ENCODE data around the gene TMEM255B.
A peak's percentile ranks its signal among the peaks of the same experiment; 100 is the strongest.
"Not testable (repeated sequence)": the region's sequence is repeated elsewhere in the genome, so short reads cannot be mapped to it uniquely, and the experiment has no call there.

TMEM255B gene

DNA sequence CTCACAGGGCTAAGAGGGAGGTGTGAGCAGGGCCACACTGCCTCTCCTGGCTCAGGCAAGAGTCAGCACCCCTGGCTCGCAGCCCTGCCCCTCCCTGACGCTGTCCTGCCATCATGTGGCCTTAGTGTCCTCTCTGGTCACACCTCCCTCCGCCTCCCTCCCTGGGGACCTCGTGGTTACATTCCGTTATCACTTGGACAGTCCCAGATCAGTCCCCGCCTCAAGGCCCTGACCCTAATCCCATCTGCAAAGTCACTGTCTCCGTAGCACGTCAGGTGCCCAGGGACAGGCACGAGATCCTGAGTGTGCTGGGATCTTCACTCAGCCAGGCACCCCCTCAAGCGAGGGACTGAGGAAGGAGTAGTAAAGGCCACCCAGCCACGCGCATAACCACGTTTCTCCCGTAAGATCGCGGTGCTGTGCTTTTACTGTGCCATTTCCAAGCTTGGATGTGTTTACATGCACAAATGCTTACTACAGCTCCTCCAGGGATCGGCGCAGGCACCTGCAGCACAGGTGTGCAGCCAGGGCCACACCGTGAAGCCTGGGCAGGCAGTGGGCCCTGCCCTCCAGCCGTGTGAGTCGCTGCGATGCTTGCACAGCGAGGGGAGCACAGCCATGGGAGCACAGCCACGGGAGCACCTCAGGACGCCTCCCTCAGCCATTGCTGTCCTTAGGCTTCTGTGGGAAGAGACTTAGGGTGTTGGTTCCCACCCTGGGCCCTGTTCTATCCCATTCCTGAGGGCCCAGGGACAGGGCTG lies 10.7 kb upstream of the TMEM255B start:
- H3K27ac ChIP-seq = no peak overlapping the region
- no peak for DNase-seq (ENCODE audit: low read depth, low spot score)

GRCh38 chr13:113748862-113749451 lies 10.1 kb upstream of the TMEM255B start:
- no peak overlapping the region for H3K27ac ChIP-seq
- DNase-seq (ENCODE audit: low read depth, low spot score) = no peak

DNA sequence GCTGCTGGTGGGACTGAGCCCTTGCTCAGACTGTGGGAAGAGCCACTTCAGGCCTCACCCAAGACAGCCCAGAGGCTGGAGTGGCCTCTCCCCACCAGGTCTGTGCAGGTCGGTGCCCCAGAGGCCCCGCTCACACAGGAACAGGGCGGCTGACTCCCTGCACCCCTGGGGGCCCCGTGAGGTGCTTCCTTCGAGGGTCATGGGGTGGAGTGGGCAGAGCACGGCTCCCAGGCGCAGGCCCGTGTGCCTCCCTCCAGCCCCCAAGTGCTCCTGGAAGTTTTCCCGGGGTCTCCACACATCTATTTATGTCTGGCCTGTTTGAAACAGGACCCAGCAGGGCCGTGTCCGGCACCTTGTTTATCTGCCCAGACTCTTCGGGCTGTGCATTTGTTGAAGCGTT lies 9.5 kb upstream of the TMEM255B start:
- H3K27ac ChIP-seq = no peak overlapping the region
- DNase-seq (ENCODE audit: low read depth, low spot score) = no peak

GRCh38 chr13:113749967-113750366 lies 9.1 kb upstream of the TMEM255B start:
- no peak overlapping the region for H3K27ac ChIP-seq
- DNase-seq (ENCODE audit: low read depth, low spot score) = no peak

GRCh38 chr13:113750554-113751399 lies 8.2 kb upstream of the TMEM255B start:
- no peak overlapping the region for H3K27ac ChIP-seq
- DNase-seq (ENCODE audit: low read depth, low spot score) = no peak

GRCh38 chr13:113751491-113751890 lies 7.5 kb upstream of the TMEM255B start:
- DNase-seq (ENCODE audit: low read depth, low spot score) = no peak
- no peak overlapping the region for H3K27ac ChIP-seq

DNA sequence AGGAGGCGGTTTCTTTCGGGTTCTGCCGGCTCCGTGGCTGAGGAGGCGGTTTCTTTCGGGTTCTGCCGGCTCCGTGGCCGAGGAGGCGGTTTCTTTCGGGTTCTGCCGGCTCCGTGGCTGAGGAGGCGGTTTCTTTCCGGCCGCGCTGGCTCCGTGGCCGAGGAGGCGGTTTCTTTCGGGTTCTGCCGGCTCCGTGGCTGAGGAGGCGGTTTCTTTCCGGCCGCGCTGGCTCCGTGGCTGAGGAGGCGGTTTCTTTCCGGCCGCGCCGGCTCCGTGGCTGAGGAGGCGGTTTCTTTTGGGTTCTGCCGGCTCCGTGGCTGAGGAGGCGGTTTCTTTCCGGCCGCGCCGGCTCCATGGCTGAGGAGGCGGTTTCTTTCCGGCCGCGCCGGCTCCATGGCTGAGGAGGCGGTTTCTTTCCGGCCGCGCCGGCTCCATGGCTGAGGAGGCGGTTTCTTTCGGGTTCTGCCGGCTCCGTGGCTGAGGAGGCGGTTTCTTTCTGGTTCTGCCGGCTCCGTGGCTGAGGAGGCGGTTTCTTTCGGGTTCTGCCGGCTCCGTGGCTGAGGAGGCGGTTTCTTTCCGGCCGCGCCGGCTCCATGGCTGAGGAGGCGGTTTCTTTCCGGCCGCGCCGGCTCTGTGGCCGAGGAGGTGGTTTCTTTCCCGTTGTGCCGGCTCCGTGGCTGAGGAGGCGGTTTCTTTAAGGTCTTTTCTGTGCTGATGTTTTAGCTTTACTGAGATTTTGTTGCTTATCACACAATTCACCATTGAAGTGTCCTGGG lies 6.6 kb upstream of the TMEM255B start:
- not testable (repeated sequence) for DNase-seq (ENCODE audit: low read depth, low spot score); H3K27ac ChIP-seq

DNA sequence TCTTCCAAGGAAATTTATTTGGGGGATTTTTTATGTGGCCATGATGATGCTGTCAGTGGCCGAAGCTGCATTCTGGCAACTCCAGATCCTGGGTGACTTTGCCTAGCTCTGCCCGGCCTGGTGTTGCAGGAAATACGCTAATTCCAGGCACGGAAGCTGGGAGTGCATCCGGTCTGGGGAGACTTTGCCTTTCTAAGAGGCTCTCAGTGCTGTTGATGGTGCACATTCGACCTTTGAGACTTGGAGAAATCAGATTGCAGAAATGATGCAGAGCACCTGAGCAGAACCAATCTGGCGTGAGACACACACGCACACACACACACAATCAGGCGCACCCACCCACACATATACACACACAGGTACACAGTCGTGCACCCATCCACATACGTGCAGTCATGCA lies 5.9 kb upstream of the TMEM255B start:
- DNase-seq (ENCODE audit: low read depth, low spot score) = no peak
- H3K27ac ChIP-seq = no peak overlapping the region

GRCh38 chr13:113754242-113754641 lies 4.8 kb upstream of the TMEM255B start:
- no peak for DNase-seq (ENCODE audit: low read depth, low spot score)
- H3K27ac ChIP-seq = no peak overlapping the region

DNA sequence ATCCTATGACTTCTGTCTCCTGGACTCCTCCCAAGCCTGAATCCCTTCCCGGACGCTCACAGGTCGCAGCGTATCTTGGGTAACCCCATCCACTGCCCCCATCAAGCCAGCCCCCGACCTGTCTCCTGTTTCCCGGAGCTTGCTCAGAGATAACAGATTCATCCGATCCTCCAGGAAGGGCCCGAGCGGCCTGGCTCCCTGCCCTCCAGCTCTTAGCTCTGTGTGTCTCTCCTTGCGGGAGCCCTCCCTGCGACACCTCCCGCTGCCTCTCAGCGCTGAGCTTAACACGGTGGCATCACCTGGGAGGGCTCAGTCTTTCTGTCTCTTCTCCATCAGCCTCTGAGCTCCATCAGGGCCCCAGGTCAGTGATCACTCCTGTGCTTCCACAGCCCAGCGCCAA lies 4.3 kb upstream of the TMEM255B start:
- DNase-seq (ENCODE audit: low read depth, low spot score) = no peak
- H3K27ac ChIP-seq = no peak overlapping the region

- H3K27ac ChIP-seq = no peak overlapping the region
- no peak for DNase-seq (ENCODE audit: low read depth, low spot score)
Measured at GRCh38 chr13:113756441-113757097, 2.5 kb upstream of the TMEM255B start.

DNA sequence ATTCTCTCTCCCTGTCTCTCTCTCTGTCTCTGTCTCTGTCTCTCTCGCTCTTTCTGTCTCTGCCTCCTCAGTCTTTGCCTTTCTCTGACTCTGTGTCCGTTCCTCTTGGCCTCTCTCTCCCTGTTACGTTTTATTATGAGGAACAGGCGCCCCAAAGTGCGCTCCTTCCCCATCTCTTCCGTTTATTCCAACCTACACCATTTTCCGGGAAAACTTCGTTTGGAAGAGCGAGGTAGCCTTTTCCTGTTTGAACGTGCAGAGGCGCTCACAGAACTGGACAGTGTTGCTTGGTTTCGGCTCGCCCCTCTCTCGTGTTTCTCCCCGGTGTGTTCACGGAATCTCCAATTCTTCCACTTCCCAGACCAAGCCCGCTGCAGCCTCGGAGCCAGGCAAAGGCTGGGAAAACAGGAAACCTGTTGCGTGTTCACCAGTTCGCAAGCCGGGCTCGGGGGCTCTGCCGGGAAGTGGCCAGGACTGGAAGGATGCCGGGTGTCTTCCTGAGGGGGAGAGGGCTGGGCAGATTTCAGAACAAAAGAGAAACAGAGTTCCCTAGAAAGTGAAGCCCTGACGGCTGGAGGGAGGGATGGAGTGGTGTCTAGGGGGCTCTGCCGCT lies 605 bp downstream of the TMEM255B start:
- DNase-seq (ENCODE audit: low read depth, low spot score) = no peak
- H3K27ac ChIP-seq = peak overlapping the region; percentile 23

DNA sequence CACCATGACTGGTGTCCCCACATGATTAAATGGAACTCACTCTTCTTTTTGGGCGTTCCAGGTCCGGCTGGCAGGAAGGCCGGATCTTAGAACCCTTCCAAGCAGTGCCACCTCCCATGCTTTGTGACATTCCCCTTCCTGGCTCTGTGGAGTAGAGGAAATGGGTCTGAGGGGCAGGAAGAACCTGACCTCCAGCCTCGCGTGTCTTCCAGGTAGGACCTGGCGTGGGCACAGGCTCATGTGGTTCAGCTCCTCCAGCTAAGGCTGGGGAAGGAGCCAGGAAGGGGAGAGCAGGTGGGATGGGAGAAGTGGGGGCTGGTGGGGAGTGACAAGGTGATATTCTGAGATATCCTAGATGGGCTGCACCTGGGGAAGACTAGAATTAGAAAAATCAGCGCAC lies 2.1 kb downstream of the TMEM255B start:
- H3K27ac ChIP-seq = no peak overlapping the region
- DNase-seq (ENCODE audit: low read depth, low spot score) = no peak

- DNase-seq (ENCODE audit: low read depth, low spot score) = no peak
- H3K27ac ChIP-seq = no peak overlapping the region
Measured at GRCh38 chr13:113762075-113762474, 3.0 kb downstream of the TMEM255B start.

DNA sequence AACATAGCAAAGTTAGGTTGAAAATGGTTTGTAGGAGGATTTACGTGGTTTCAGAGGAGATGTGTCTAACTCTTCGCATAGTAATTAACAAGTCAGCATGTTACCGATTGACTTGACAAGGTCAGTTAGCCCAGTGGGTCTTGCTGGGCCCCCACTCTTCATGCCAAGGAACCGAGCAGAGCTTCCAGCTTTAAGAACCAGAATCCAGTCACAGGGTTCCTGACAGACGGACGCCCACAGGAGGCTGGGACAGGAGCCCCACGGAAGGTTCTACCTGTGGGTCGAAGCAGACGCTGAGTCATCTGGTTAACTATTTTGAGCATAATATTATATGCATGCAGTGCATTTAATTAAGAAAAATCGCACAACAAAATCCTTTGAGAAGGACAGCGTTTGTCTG lies 3.5 kb downstream of the TMEM255B start:
- no peak for DNase-seq (ENCODE audit: low read depth, low spot score)

GRCh38 chr13:113763254-113763653 lies 4.2 kb downstream of the TMEM255B start:
- no peak overlapping the region for H3K27ac ChIP-seq
- no peak for DNase-seq (ENCODE audit: low read depth, low spot score)

More for the DNA sequence above, 3.5 kb downstream of the TMEM255B start:
- H3K27ac ChIP-seq = no peak overlapping the region

DNA sequence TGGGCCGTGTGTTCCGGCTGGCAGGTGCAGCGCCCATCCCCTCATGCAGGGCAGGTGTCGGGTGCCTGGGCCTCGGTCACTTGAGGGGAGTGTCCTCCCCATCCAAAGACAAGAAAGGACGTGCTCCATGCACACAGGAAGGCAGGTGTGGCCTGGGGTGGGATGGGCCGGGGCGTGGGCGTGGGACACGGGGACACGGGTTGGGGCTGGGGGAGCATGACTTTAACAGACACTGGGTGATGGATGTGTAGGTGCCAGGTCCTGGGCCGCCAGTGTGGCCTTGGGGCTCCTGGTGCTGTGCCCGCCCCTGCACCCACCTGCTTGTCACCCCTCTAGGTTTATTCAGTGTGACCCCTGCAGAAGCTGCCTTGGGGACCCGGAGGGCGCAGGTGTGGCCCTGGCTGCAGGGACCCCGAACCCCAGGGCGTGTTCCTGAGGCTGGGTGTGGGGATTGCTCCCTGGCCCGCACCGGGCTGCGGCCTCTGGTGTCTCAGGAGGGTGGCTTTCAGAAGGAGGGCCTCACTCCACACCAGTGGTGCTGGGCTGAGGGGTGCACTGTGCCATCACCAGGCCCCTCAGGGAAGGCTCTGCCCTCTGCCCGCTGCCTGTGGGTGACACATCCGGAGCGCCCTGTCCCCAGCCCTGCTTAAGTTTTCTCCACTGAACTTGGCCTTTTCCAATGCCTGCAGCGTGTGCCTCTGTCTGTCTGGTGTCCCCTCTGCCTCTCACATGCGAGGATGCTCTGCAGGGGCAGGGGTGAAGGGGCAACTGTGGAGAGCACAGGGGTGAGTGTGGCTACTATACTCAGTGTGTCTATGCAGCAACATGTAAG lies 5.2 kb downstream of the TMEM255B start:
- DNase-seq (ENCODE audit: low read depth, low spot score) = no peak

DNA sequence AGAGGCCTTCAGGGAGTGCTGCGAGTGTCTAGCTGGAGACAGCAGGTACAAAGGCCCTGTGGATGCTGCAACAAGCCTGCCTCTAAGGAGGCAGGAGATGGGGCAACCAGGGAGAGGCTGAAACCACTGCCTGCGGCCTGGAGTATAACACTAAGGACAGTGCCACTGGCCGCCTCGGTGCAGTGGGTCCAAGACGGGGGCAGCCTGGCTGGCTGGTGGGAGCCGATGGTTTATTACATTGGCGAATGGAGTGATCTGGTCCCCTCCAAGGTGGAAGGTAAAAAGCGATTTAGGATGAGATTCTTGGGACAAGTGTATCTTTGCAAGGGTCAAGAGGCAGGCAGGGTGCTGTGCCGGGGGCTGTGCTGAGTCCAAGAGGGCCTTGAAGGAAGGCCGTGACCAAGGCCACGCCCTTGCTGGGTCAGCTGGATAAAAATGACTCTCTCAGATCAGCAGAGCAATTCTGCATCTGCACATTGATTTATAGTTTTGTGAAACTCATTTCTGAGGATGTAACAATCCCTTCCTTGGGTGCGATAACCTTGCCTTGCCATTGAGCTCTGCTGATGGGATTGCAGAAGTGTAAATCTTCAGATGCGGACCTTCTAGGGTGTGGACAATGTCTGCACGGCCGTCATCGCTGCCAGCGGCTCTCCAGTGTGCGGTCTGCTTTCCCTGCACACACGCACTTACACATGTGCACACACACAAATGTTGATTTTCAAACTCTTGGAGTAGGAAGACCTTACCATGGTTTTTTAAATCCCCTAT lies 6.0 kb downstream of the TMEM255B start:
- H3K27ac ChIP-seq = no peak overlapping the region
- no peak for DNase-seq (ENCODE audit: low read depth, low spot score)

More for the DNA sequence above, 5.2 kb downstream of the TMEM255B start:
- no peak overlapping the region for H3K27ac ChIP-seq
